GM13976 (cell line): ENCODE data around the gene ELP4.
"Not testable (repeated sequence)": the region's sequence is repeated elsewhere in the genome, so short reads cannot be mapped to it uniquely, and the experiment has no call there.

Experiments used
- DNase-seq: peaks from one replicate; pipeline ENCODE4 v3.0.0; 2012; ENCODE audit warnings: low spot score
- CTCF ChIP-seq: IDR thresholded peaks from 2 replicates; pipeline ENCODE4 v1.5.1; 2012; ENCODE audit warnings: borderline replicate concordance, mild to moderate bottlenecking; ENCODE audit not compliant: insufficient read depth; ENCODE audit errors: extremely low read depth, missing control alignments, control extremely low read depth
- in situ Hi-C: fragments of 300-500 bp; cut with MboI; formaldehyde crosslinking; loops from one replicate; pipeline ENCODE4 v1.12.0; 2022; ENCODE audit warnings: low sequenced_read_pairs, mixed read lengths, inconsistent platforms; ENCODE audit not compliant: unreplicated experiment

ELP4 gene

GRCh38 chr11:31725176-31725575 lies 215.6 kb downstream of the ELP4 start:
- in situ Hi-C loops = no loop called here
- no peak for DNase-seq
- no peak for TF ChIP-seq CTCF

GRCh38 chr11:31728432-31728831 lies 218.9 kb downstream of the ELP4 start:
- DNase-seq = no peak
- no peak for TF ChIP-seq CTCF
- in situ Hi-C loops = no loop called here

- no peak for DNase-seq
- in situ Hi-C loops = no loop called here
- no peak for TF ChIP-seq CTCF
These were observed 230.6 kb downstream of the ELP4 start for GRCh38 chr11:31740131-31740530.

GRCh38 chr11:31740731-31741368 lies 231.3 kb downstream of the ELP4 start:
- in situ Hi-C loops, DNase-seq: not testable (repeated sequence)

- DNase-seq = no peak
- TF ChIP-seq CTCF = no peak
- in situ Hi-C loops = no loop called here
These were observed 238.0 kb downstream of the ELP4 start for GRCh38 chr11:31747581-31747980.

- no peak for DNase-seq
- no peak for TF ChIP-seq CTCF
- in situ Hi-C loops = no loop called here
These were observed 247.8 kb downstream of the ELP4 start for GRCh38 chr11:31757260-31757835.

GRCh38 chr11:31761636-31762035 lies 252.1 kb downstream of the ELP4 start:
- in situ Hi-C loops = no loop called here
- no peak for TF ChIP-seq CTCF

More at GRCh38 chr11:31761636-31762035, 252.1 kb downstream of the ELP4 start:
- DNase-seq = no peak
